ENCODE results near the gene RSRC1. TPM values are rescaled to one million over a fixed set of nuclear protein-coding genes. Genes with fewer than 3 reads are reported as not detected.

RSRC1 gene
- total and polyA plus RNA-seq, 2 of the 13 experiments (the other 11 are each of a cell fraction or from before 2014, with no cell fraction given), result 4.9 to 63.0 TPM

- no peak for TF ChIP-seq NONO (IDR thresholded peaks at IDR 0.05)
- 0 out of 2 replicates have a peak, but pooled peaks have one; percentile 5 for TF ChIP-seq NONO (CRISPR knock-in tag; conservative IDR thresholded peaks at IDR 0.05)
- TF ChIP-seq DBP (CRISPR knock-in tag; IDR thresholded peaks at IDR 0.05; ENCODE audit: not compliant biosample characterization), result no peak
- TF ChIP-seq SATB2 (CRISPR knock-in tag; IDR thresholded peaks at IDR 0.05), result no peak
- peak; percentile 13 for TF ChIP-seq HDAC1 (CRISPR knock-in tag; IDR thresholded peaks at IDR 0.05)
- TF ChIP-seq AHDC1 (CRISPR knock-in tag; IDR thresholded peaks at IDR 0.05; ENCODE audit: borderline replicate concordance), result no peak
- TF ChIP-seq HNRNPH1 (optimal IDR thresholded peaks at IDR 0.05; ENCODE audit: low read depth, low read length), result no peak
- TF ChIP-seq FOXP1 (IDR thresholded peaks at IDR 0.05), result no peak
- no peak for TF ChIP-seq FOXP1 (CRISPR knock-in tag; IDR thresholded peaks at IDR 0.05)
- no peak for TF ChIP-seq ARNT (IDR thresholded peaks at IDR 0.05)
- no peak for TF ChIP-seq ZFP91 (CRISPR knock-in tag; IDR thresholded peaks at IDR 0.05; ENCODE audit: borderline replicate concordance)
- TF ChIP-seq ZNF253 (CRISPR knock-in tag; IDR thresholded peaks at IDR 0.05; ENCODE audit: borderline replicate concordance), result no peak
- TF ChIP-seq HNF4A (CRISPR knock-in tag; IDR thresholded peaks at IDR 0.05), result no peak
- no peak for TF ChIP-seq MEIS2 (CRISPR knock-in tag; IDR thresholded peaks at IDR 0.05)
- TF ChIP-seq XRCC5 (optimal IDR thresholded peaks at IDR 0.05; ENCODE audit: low read length), result no peak
- TF ChIP-seq ZNF367 (CRISPR knock-in tag; IDR thresholded peaks at IDR 0.05; ENCODE audit: borderline replicate concordance), result peak; percentile 4; the same call in 1 of the 2 replicates
- TF ChIP-seq ATM (IDR thresholded peaks at IDR 0.05; ENCODE audit: borderline replicate concordance), result no peak
- TF ChIP-seq ZNF687 (CRISPR knock-in tag; IDR thresholded peaks at IDR 0.05), result 0 out of 2 replicates have a peak, but pooled peaks have one; percentile 2
- no peak for TF ChIP-seq ZFP1 (CRISPR knock-in tag; IDR thresholded peaks at IDR 0.05)
- TF ChIP-seq CREM (IDR thresholded peaks at IDR 0.05), result no peak
- TF ChIP-seq CREM (CRISPR knock-in tag; IDR thresholded peaks at IDR 0.05), result no peak
- no peak for TF ChIP-seq ZNF292 (CRISPR knock-in tag; IDR thresholded peaks at IDR 0.05; ENCODE audit: borderline replicate concordance, low read depth)
These were observed 11.6 kb upstream of the RSRC1 start (continued) for GRCh38 chr3:158098309-158098639.

Data from HepG2 (cell line).